ENCODE measurements around the gene USP32. TPM values are rescaled to one million over a fixed set of nuclear protein-coding genes. Genes with fewer than 3 reads are reported as not detected.

The USP32 gene
- total RNA-seq, 1 experiment from 2014 or later = 73.5 TPM

GRCh38 chr17:60154616-60155426, 237.1 kb downstream of the USP32 start:
- H3K4me1 ChIP-seq (ENCODE audit: insufficient read depth, low read length) = peaks cover 21% of the 10 kb centered on the region; the same call in 1 of the 2 replicates
- DNase-seq = peak; percentile 32
- no peak overlapping the region for H2AK5ac ChIP-seq (ENCODE audit: insufficient read length, low read length)
- TF ChIP-seq, protein P1, sequence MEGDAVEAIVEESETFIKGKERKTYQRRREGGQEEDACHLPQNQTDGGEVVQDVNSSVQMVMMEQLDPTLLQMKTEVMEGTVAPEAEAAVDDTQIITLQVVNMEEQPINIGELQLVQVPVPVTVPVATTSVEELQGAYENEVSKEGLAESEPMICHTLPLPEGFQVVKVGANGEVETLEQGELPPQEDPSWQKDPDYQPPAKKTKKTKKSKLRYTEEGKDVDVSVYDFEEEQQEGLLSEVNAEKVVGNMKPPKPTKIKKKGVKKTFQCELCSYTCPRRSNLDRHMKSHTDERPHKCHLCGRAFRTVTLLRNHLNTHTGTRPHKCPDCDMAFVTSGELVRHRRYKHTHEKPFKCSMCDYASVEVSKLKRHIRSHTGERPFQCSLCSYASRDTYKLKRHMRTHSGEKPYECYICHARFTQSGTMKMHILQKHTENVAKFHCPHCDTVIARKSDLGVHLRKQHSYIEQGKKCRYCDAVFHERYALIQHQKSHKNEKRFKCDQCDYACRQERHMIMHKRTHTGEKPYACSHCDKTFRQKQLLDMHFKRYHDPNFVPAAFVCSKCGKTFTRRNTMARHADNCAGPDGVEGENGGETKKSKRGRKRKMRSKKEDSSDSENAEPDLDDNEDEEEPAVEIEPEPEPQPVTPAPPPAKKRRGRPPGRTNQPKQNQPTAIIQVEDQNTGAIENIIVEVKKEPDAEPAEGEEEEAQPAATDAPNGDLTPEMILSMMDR (conservative IDR thresholded peaks at IDR 0.05) = no peak
- H3K14ac ChIP-seq (ENCODE audit: insufficient read depth, low read length) = peak overlapping the region; percentile 51; the same call in 1 of the 2 replicates
- no peak overlapping the region for H4K5ac ChIP-seq (ENCODE audit: insufficient read length, low read depth, low read length)
- H3K4me2 ChIP-seq (ENCODE audit: insufficient read depth, insufficient read length, low read length) = no peak overlapping the region
- H3K23ac ChIP-seq (ENCODE audit: insufficient read length, low read depth, low read length) = no peak overlapping the region
- H3K27ac Mint-ChIP-seq = no peak overlapping the region
- peaks cover 4% of the 10 kb centered on the region for H3K23me2 ChIP-seq (ENCODE audit: insufficient read length, low read depth, low read length, poor library complexity, severe bottlenecking)
- no peaks in the 10 kb centered on the region for H4K20me1 ChIP-seq (ENCODE audit: control insufficient read depth, insufficient read depth, insufficient read length)
- peaks cover 48 to 68% of the 10 kb centered on the region in 2 experiments for H3K4me1 Mint-ChIP-seq
- H2BK120ac ChIP-seq (ENCODE audit: low read depth, low read length, poor library complexity, severe bottlenecking) = no peak overlapping the region
- H3K9me3 ChIP-seq (ENCODE audit: control insufficient read depth, low read depth, low read length) = no peaks in the 10 kb centered on the region
- no peak overlapping the region for H3K27ac ChIP-seq (ENCODE audit: insufficient read length, low read depth, low read length)
- H3K27me3 Mint-ChIP-seq (ENCODE audit: low read depth) = peaks cover 59% of the 10 kb centered on the region
- H3K36me3 Mint-ChIP-seq (ENCODE audit: insufficient read depth in 1 of 3, low read depth in 3 of 3) = no peaks in the 10 kb centered on the region
- no peak overlapping the region for H3K18ac ChIP-seq (ENCODE audit: insufficient read length, low read depth, low read length)
- no peak overlapping the region for H2BK15ac ChIP-seq (ENCODE audit: low read depth, low read length)
- H3K79me2 ChIP-seq (ENCODE audit: insufficient read depth, low read length) = no peaks in the 10 kb centered on the region
- no peak overlapping the region for H3K9ac ChIP-seq (ENCODE audit: extremely low read depth, insufficient read length, low read length)
- WGBS (ENCODE audit: extremely low coverage, insufficient read length, low lambda C conversion rate) = no CpG with 5 or more reads among the region's 14 CpGs
- no peak overlapping the region for H2AFZ ChIP-seq (ENCODE audit: low read length)
- no peak overlapping the region for H3K4me3 Mint-ChIP-seq
- H2BK5ac ChIP-seq (ENCODE audit: insufficient read length, low read length) = no peak overlapping the region
- H2BK12ac ChIP-seq (ENCODE audit: insufficient read length, low read depth, low read length) = no peak overlapping the region
- no peak overlapping the region for H3T11ph ChIP-seq (ENCODE audit: low read length)
- no peak overlapping the region for H2BK20ac ChIP-seq (ENCODE audit: low read depth, low read length, poor library complexity, severe bottlenecking)
- no peak overlapping the region for H4K8ac ChIP-seq (replicated peaks; ENCODE audit: insufficient read length, low read depth, low read length)
- H3K27me3 ChIP-seq (ENCODE audit: insufficient read depth, low read length) = peaks cover 8% of the 10 kb centered on the region; the same call in 1 of the 2 replicates
- no peak overlapping the region for H3K4ac ChIP-seq (ENCODE audit: low read depth, low read length)
- peak overlapping the region; percentile 76 for H3K56ac ChIP-seq (ENCODE audit: insufficient read length, low read depth, low read length)
- no peaks in the 10 kb centered on the region; a peak in 1 of 5 replicates for H3K9me3 Mint-ChIP-seq
- no peaks in the 10 kb centered on the region for H3K79me1 ChIP-seq (ENCODE audit: insufficient read depth, low read depth, low read length, poor library complexity, severe bottlenecking)
- no peak overlapping the region for H4K91ac ChIP-seq (ENCODE audit: insufficient read length, low read depth, low read length)
